Progenitor cell of endocrine pancreas (in vitro differentiated cells): ENCODE data around the gene TMEM144. TPM values are rescaled to one million over a fixed set of nuclear protein-coding genes. Genes with fewer than 3 reads are reported as not detected.

Experiments used
- DNase-seq: peaks from one replicate; pipeline ENCODE4 v3.0.0; 2021; ENCODE audit warnings: low spot score; ENCODE audit not compliant: unreplicated experiment
- H3K27ac Mint-ChIP-seq: 2 replicates; pipeline ENCODE4 v1.8.0; 2021; ENCODE audit warnings: mild to moderate bottlenecking, moderate library complexity, mixed read lengths
- H3K27me3 Mint-ChIP-seq: 2 replicates; pipeline ENCODE4 v1.8.0; 2021; ENCODE audit warnings: mixed read lengths
- H3K36me3 Mint-ChIP-seq: 2 replicates; pipeline ENCODE4 v1.8.0; 2022; ENCODE audit warnings: mixed read lengths; ENCODE audit not compliant: insufficient read depth
- H3K4me1 Mint-ChIP-seq: 2 replicates; pipeline ENCODE4 v1.8.0; 2021; ENCODE audit warnings: low read depth, mixed read lengths
- H3K4me3 Mint-ChIP-seq: 2 replicates; pipeline ENCODE4 v1.8.0; 2021; ENCODE audit warnings: low read depth, mild to moderate bottlenecking, moderate library complexity, mixed read lengths
- H3K9me3 Mint-ChIP-seq: 2 replicates; pipeline ENCODE4 v1.8.0; 2021; ENCODE audit warnings: low read depth, mixed read lengths
- CTCF ChIP-seq: fragments of 200-600 bp; sonication (generic); IDR thresholded peaks from one replicate; pipeline ENCODE4 v1.5.0; 2021; ENCODE audit warnings: antibody characterized with exemption, mild to moderate bottlenecking; ENCODE audit not compliant: unreplicated experiment
- total RNA-seq: library from RNA; stranded (reverse); gene quantifications from 2 replicates; pipeline ENCODE4 v1.2.1, GENCODE V29; 2021

TMEM144 gene
- total RNA-seq, 1 donor from 2014 or later: 11.9 TPM

GRCh38 chr4:158297866-158298265 lies 87.6 kb downstream of the TMEM144 start:
- Mint-ChIP-seq H3K27ac (no peak overlapping the region), H3K36me3 (no peaks in the 10 kb centered on the region), H3K27me3 (no peaks in the 10 kb centered on the region), H3K4me3 (no peak overlapping the region), H3K4me1 (no peaks in the 10 kb centered on the region), H3K9me3 (peaks cover 23% of the 10 kb centered on the region)
- no peak for DNase-seq
- no peak for TF ChIP-seq CTCF

- Mint-ChIP-seq H3K27ac (no peak overlapping the region), H3K4me1 (no peaks in the 10 kb centered on the region), H3K36me3 (no peaks in the 10 kb centered on the region), H3K27me3 (no peaks in the 10 kb centered on the region), H3K9me3 (peaks cover 14% of the 10 kb centered on the region), H3K4me3 (no peak overlapping the region)
- no peak for DNase-seq
- no peak for TF ChIP-seq CTCF
Measured at GRCh38 chr4:158299459-158300007, 89.2 kb downstream of the TMEM144 start.

GRCh38 chr4:158300012-158300411 lies 89.7 kb downstream of the TMEM144 start:
- H3K36me3 Mint-ChIP-seq: no peaks in the 10 kb centered on the region
- H3K27me3 Mint-ChIP-seq: no peaks in the 10 kb centered on the region
- H3K4me1 Mint-ChIP-seq: no peaks in the 10 kb centered on the region
- no peak for TF ChIP-seq CTCF
- no peak overlapping the region for H3K4me3 Mint-ChIP-seq
- H3K9me3 Mint-ChIP-seq: peaks cover 10% of the 10 kb centered on the region
- H3K27ac Mint-ChIP-seq: no peak overlapping the region
- DNase-seq: no peak

- no peak overlapping the region for H3K4me3 Mint-ChIP-seq
- H3K27me3 Mint-ChIP-seq: no peaks in the 10 kb centered on the region
- H3K27ac Mint-ChIP-seq: no peak overlapping the region
- peaks cover 10% of the 10 kb centered on the region for H3K9me3 Mint-ChIP-seq
- DNase-seq: no peak
- no peaks in the 10 kb centered on the region for H3K4me1 Mint-ChIP-seq
- TF ChIP-seq CTCF: no peak
- no peaks in the 10 kb centered on the region for H3K36me3 Mint-ChIP-seq
Measured at GRCh38 chr4:158302076-158302866, 92.0 kb downstream of the TMEM144 start.

GRCh38 chr4:158304694-158305093 lies 94.4 kb downstream of the TMEM144 start:
- no peaks in the 10 kb centered on the region for H3K36me3 Mint-ChIP-seq
- no peak for TF ChIP-seq CTCF
- H3K27me3 Mint-ChIP-seq: no peaks in the 10 kb centered on the region
- peaks cover 10% of the 10 kb centered on the region for H3K9me3 Mint-ChIP-seq
- DNase-seq: no peak
- no peak overlapping the region for H3K27ac Mint-ChIP-seq
- no peaks in the 10 kb centered on the region for H3K4me1 Mint-ChIP-seq
- H3K4me3 Mint-ChIP-seq: no peak overlapping the region

Other genes with a start within 250 kb of the TMEM144 start
- 15.3 and 25.8 TPM in 2 replicates for gene GASK1B, start 37.5 kb upstream of the TMEM144 start, total RNA-seq